Bronchial epithelial cell (primary cell): Measurements from ENCODE around the gene EFNA4. TPM values are rescaled to one million over a fixed set of nuclear protein-coding genes. Genes with fewer than 3 reads are reported as not detected.

Experiments used
- DNase-seq: peaks from one replicate; pipeline ENCODE4 v3.0.0-alpha.2; 2010; ENCODE audit warnings: low read depth
- FAIRE-seq: peaks from 2 replicates; lab custom pipeline; 2011; peaks lifted over from hg19 to GRCh38; lab: Jason Lieb, UNC
- H3K27me3 ChIP-seq: 2 replicates; pipeline ENCODE4 v1.5.1; 2011; ENCODE audit warnings: low read length; ENCODE audit not compliant: control insufficient read depth, insufficient read depth
- H3K36me3 ChIP-seq: 2 replicates; pipeline ENCODE4 v1.5.1; 2011; ENCODE audit warnings: low read length; ENCODE audit not compliant: control insufficient read depth, insufficient read depth
- H3K4me3 ChIP-seq: 2 replicates; pipeline ENCODE4 v1.5.1; 2011; ENCODE audit warnings: mild to moderate bottlenecking, low read depth, low read length, control low read depth
- total RNA-seq: library from RNA; depleted of rRNA; stranded (reverse); fragments of >200 nt; gene quantifications from 2 replicates; pipeline ENCODE4 v1.2.1, GENCODE V29; 2014
- TF ChIP-seq, protein P1 (sequence below): IDR thresholded peaks from 2 replicates; pipeline ENCODE4 v1.5.1; 2011; ENCODE audit warnings: mild to moderate bottlenecking, moderate library complexity, low read length, control low read depth, inconsistent platforms; ENCODE audit not compliant: insufficient read depth, severe bottlenecking

The EFNA4 gene
- total RNA-seq, 1 donor from 2014 or later, result 8.7 TPM

DNA sequence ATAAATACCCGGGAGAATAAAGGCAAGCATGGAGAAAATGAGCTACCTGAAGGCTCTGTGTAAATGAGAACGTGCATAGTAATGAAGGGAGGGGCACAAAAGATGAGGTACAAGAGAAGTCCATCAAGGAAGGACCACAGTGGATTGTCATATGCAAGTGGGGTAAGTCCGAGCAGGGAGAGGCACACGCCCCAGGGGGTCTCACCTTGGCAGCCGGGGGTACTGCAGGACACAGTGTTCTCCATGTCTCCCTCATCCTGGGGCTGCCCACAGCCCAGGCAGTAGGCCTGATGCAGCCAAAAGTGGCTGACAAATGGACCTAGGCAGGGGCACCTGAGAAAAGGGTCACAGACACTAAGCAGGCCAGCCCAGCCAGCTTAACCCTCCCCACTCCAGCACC is 39.9 kb upstream of the EFNA4 start:
- DNase-seq (no peak), FAIRE-seq (peak; percentile 18)
- Histone ChIP-seq H3K36me3 (peaks cover 2% of the 10 kb centered on the region), H3K4me3 (no peak overlapping the region), H3K27me3 (no peaks in the 10 kb centered on the region)
- TF ChIP-seq, protein P1, sequence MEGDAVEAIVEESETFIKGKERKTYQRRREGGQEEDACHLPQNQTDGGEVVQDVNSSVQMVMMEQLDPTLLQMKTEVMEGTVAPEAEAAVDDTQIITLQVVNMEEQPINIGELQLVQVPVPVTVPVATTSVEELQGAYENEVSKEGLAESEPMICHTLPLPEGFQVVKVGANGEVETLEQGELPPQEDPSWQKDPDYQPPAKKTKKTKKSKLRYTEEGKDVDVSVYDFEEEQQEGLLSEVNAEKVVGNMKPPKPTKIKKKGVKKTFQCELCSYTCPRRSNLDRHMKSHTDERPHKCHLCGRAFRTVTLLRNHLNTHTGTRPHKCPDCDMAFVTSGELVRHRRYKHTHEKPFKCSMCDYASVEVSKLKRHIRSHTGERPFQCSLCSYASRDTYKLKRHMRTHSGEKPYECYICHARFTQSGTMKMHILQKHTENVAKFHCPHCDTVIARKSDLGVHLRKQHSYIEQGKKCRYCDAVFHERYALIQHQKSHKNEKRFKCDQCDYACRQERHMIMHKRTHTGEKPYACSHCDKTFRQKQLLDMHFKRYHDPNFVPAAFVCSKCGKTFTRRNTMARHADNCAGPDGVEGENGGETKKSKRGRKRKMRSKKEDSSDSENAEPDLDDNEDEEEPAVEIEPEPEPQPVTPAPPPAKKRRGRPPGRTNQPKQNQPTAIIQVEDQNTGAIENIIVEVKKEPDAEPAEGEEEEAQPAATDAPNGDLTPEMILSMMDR, result no peak

DNA sequence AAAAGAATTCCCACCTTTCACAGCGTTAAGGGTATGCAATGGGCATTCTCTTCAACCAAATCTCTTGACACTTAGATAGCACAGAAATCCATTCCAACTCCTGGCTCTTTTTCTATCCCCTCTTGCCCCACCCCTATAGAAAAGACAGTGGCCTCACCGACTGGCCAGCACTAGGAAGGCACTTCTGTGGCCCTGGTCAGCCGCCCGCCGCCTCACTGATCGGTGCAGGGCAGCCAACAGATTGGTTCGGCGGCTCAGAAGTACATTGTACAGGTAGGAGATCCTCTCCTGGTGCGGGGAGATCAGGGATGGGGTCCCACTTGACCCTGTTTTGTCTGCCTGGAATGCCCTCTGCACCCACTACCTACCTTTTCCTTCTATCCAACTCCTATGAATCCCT is 39.2 kb upstream of the EFNA4 start:
- FAIRE-seq, result no peak
- TF ChIP-seq, protein P1, result no peak
- no peaks in the 10 kb centered on the region for H3K36me3 ChIP-seq
- no peak overlapping the region for H3K4me3 ChIP-seq
- no peak for DNase-seq
- no peaks in the 10 kb centered on the region for H3K27me3 ChIP-seq

DNA sequence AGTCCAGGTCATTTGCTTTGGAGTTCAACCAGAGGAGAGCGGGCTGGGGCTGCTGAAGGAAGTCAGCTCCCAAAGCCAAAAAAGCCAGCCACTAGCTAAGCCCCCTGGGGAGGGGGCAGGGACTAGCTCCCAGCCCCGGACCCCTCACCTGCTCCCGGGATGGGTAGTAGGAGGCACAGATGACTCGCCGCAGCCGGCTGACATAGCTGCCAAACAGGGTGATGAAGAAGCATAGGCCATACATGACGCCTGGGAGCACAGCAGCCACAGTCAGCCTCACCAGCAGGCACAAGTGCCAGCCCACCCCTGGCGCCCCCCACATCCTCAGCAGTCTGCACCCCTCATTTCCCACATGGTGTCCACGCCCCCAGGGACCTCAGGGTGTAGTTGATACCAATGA is 37.4 kb upstream of the EFNA4 start:
- Histone ChIP-seq H3K36me3 (no peaks in the 10 kb centered on the region), H3K27me3 (no peaks in the 10 kb centered on the region), H3K4me3 (no peak overlapping the region)
- no peak for FAIRE-seq
- TF ChIP-seq, protein P1, result no peak
- peak; percentile 44 for DNase-seq

DNA sequence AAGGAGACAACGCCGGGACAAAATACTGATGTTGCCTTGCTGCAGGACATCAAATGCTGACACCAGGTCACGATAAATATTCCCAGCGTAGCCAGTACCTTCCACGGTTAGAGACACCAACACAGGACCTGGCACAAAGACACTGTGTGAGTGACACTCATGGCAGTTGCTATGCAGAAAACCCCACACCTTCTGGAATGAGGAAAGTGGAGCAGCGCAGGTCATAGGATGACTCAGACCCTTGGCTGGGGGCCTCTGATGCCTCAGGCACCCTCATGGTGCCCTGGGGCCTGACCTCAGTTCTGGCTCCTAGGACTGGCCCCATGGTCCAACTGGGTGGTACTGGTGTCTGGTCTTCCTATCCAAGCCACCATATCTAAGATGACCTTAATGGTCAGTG is 37.0 kb upstream of the EFNA4 start:
- peak; percentile 52 for DNase-seq

DNA sequence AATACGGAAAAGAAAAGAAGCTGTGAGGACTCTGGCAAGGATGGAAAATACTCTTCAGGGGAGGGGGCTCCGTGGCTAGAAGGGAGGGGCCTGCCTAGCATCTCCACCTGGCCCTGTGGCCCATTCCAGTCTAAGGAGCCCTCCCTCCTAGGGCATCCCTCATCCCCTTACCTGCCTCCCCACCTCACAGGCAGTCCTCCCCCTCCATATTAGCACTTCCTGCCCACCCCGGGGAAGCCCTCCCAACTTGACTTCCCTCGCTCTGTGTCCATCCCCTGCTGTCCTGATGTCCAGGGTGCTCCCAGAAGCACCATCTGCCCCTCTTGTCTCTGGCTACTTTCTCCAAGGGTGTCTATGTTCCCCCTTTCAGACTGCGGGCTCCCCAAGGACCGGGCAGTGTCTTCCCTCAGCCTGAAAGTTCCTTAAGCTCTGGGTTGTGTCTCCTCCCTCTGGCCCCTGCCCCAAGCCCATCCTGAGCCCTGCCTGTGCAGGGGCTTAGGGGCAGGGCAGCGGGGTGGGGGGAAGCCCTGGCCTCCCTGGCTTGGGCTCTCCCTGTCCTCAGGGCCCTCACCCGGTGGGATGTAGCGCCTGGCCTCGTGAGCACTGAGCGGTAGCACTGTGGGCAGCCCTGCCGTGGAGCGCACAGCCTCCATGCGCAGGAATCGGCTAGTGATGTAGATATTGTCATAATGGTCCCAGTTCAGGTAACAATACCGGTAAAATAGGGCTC is 33.9 kb upstream of the EFNA4 start:
- DNase-seq, result no peak
- TF ChIP-seq, protein P1, result no peak
- FAIRE-seq, result no peak

More for the DNA sequence above, 37.0 kb upstream of the EFNA4 start:
- Histone ChIP-seq H3K27me3 (no peaks in the 10 kb centered on the region), H3K36me3 (no peaks in the 10 kb centered on the region), H3K4me3 (no peak overlapping the region)
- TF ChIP-seq, protein P1, result no peak
- peak; percentile 43 for FAIRE-seq

More for the DNA sequence above, 33.9 kb upstream of the EFNA4 start:
- no peaks in the 10 kb centered on the region for H3K27me3 ChIP-seq
- H3K4me3 ChIP-seq, result no peak overlapping the region
- no peaks in the 10 kb centered on the region for H3K36me3 ChIP-seq
